Vagina (tissue), 2 donors: ENCODE results near the gene LRRC45.

Source experiments
- POLR2A ChIP-seq, 2 donors: fragments of 450-650 bp; IDR thresholded peaks; one replicate each; pipeline ENCODE4 v1.6.1; 2017; ENCODE audit warnings: antibody characterized with exemption in 2 of 2, mild to moderate bottlenecking in 2 of 2, moderate library complexity in 2 of 2
- TF ChIP-seq, protein P1 (sequence below), 3 experiments: fragments of 450-650 bp in 2 of 3; fragments of 200-600 bp in 1 of 3; sonication (generic) in 1 of 3; IDR thresholded peaks; one replicate each; pipeline ENCODE4 v1.5.1; 2017 to 2019; ENCODE audit warnings: antibody characterized with exemption in 3 of 3, mild to moderate bottlenecking in 2 of 3, moderate library complexity in 2 of 3

DNA sequence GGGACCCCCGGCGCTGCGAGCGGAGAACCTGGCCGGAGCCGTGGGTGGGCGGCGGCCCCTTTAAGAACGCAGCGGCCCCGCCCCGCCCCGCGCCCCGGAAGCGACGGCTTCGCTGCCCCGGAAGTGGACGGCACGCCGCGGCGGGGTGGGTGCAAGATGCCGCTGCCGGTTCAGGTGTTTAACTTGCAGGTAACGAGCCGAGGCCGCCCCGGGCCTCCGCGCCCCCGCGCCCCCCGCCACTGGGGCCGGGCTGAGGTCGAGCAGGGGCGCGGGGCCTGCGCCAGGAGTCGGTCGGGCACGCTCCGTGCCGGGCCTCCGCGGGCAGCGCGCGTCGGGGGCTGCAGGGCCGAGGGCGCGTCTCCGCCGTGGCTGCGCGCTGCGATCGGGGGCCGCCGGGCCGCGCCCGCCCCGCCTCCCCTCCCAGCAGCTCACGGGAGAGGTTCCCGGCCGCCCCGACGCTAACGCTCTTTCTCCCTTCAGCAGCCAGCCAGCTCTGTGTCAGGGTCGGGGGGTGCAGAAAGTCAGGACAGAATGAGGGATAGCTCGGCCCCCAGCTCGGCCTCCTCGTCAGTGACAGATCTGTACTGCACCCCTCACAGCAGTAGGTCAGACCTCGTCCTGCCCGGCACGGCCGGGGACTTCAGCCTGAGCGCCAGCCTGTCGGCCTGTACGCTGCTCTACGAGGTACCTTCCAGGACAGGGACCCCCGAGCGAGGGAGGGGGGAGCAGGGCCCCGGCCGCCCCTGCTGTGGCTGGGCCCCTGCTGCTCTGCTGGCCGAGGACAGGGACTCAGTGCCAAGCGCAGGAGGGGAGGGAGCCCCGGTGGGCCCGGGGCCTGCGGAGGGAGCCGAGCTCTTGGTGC is 28.9 kb downstream of the LRRC45 start, which contains the start of the genes GPS1 and RFNG:
- TF ChIP-seq, protein P1, sequence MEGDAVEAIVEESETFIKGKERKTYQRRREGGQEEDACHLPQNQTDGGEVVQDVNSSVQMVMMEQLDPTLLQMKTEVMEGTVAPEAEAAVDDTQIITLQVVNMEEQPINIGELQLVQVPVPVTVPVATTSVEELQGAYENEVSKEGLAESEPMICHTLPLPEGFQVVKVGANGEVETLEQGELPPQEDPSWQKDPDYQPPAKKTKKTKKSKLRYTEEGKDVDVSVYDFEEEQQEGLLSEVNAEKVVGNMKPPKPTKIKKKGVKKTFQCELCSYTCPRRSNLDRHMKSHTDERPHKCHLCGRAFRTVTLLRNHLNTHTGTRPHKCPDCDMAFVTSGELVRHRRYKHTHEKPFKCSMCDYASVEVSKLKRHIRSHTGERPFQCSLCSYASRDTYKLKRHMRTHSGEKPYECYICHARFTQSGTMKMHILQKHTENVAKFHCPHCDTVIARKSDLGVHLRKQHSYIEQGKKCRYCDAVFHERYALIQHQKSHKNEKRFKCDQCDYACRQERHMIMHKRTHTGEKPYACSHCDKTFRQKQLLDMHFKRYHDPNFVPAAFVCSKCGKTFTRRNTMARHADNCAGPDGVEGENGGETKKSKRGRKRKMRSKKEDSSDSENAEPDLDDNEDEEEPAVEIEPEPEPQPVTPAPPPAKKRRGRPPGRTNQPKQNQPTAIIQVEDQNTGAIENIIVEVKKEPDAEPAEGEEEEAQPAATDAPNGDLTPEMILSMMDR (IDR thresholded peaks at IDR 0.05): no peak
- no peak for TF ChIP-seq POLR2A (IDR thresholded peaks at IDR 0.05)
